ENCODE results near the gene KIF24. TPM values are rescaled to one million over a fixed set of nuclear protein-coding genes. Genes with fewer than 3 reads are reported as not detected.
"Not testable (repeated sequence)": the region's sequence is repeated elsewhere in the genome, so short reads cannot be mapped to it uniquely, and the experiment has no call there.

KIF24 gene
- 1.9 and 3.5 TPM in 2 replicates for total RNA-seq

DNA sequence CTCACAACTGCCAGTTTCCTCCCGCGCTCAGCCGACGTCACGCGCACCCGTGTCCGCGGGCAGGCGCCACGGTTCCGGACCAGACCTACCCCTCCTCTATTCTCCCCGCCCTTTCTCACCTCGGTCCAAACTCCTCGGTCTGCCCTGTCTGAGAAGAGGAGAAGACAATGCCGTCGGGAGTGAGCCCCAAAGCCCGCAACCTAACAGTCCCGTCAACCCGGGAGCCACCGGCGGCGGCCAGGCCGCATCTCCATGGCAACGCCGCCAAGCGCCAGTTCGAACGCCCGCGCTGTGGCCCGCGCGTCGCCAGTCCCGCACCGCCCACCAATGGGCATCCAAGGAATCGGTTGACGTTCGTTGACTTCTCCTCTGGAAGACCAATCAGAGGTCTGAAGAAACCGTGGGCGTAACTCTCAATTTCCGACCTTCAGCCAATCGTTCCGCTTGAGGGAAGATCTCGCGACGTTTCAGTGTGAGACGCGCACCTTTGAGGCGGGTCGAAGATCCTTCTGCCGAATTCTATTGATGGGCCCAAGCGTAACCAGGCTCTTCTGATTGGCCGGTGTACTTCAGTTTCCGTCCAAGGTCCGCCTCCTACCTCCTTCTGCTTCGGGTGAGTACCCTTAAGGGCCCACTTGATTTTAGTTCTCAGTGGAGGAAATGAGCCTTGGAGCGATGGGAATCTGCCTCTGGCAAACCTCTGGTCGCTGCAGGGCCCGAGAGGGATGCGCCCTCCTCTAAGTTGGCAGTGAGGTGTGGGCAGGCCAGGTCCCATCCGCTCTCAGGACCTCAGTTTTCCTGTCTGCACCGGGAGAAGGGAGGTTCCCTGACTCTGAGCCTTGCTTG lies at the start of gene KIF24, which contains the start of gene NUDT2:
KIF24 (minus strand) TSS at position 282 of the 846 bp plus-strand sequence. CDS start 17,922 bp downstream, outside the sequence.
NUDT2 (plus strand) TSS at position 583 of the 846 bp plus-strand sequence. CDS start 9,471 bp downstream, outside the sequence.
- DNase-seq (ENCODE audit: low read depth): peak; percentile 100

GRCh38 chr9:34378376-34379060 lies 49.5 kb upstream of the KIF24 start:
- DNase-seq (ENCODE audit: low read depth): no peak

- DNase-seq (ENCODE audit: low read depth): no peak
Measured at GRCh38 chr9:34377404-34377746, 48.3 kb upstream of the KIF24 start.

GRCh38 chr9:34376596-34377403 lies 47.7 kb upstream of the KIF24 start, which contains the start of gene MYORG:
TSS of gene MYORG (minus strand) at chr9:34376898. CDS start at chr9:34372943, 3,955 bp downstream.
- DNase-seq (ENCODE audit: low read depth): peak; percentile 86

GRCh38 chr9:34375901-34376595 lies 47.0 kb upstream of the KIF24 start:
- peak; percentile 33 for DNase-seq (ENCODE audit: low read depth)

- DNase-seq (ENCODE audit: low read depth): no peak
Measured at GRCh38 chr9:34374905-34375552, 46.0 kb upstream of the KIF24 start.

DNA sequence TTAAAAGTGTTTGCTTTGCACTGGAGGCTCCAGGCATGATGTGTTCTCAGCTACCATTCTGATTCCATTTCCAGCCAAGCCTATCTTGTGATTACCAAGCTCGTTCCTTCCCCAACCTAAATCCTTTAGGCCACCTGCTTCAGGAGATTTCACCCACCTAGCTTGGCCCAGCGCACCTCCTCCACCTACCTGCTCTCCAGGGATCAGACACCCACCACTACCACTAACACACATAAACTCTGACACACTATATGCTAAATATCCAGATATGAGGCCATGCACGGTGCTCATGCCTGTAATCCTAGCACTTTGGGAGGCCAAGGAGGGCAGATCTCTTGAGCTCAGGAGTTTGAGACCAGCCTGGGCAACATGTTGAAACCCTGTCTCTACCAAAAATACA lies 45.3 kb upstream of the KIF24 start:
- no peak for DNase-seq (ENCODE audit: low read depth)

GRCh38 chr9:34373749-34374148 lies 44.7 kb upstream of the KIF24 start:
- DNase-seq (ENCODE audit: low read depth): no peak

DNA sequence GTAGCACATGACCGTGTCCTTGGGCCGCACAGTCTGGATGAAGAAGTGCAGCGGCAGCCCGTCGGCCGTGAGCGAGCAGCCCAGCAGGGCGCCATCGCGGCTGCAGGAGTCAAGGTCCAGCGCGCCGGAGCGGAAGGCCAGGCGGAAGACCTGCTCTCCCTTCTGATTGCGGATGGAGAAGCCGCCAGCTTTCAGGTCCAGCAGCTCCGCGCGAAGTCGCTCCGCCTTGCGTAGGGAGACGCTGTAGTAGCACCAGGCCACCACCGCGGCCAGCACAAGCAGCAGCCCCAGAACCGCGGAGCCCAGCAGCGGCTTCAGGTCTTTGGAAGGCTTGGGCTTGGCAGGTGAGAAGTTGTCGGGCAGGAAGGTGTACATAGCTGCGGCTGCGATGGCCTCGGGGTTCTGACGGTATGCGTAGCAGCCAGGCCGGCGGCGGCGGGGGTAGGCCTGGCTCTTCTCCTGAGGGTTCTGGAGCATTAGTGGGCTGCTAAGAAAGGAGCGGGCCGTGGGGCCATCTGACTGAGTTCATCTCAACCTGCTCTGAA lies 43.5 kb upstream of the KIF24 start:
- no peak for DNase-seq (ENCODE audit: low read depth)

DNA sequence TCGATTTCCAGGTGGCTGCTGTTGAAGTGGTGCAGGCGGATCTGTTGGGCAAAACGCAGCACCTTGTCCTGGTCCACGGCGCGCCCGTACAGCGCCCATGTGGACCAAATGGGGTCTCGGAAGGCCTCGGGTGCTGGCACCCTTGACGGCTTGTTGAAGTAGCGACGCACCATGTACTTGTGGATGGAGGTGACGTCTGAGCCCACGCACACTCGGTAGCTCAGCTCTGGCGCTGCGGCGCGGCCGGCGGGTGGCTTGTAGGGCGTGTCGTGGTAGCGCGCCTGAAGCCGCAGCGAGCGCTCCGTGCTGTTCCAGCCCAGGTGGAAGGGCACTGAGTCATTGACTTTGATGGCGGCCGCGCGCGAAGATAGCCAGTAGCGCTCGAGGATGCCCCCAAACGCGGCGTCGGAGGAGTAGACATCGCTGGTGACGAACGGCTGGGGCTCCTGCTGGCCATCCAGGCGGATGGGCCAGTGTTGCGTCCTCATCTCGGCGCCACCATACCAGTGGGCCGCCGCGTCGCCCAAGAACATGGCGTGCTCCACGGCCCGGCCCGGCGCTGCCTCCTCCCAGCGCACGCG lies 42.9 kb upstream of the KIF24 start:
- DNase-seq (ENCODE audit: low read depth): no peak

GRCh38 chr9:34370970-34371880 lies 42.2 kb upstream of the KIF24 start:
- no peak for DNase-seq (ENCODE audit: low read depth)

GRCh38 chr9:34370335-34370969 lies 41.4 kb upstream of the KIF24 start:
- DNase-seq (ENCODE audit: low read depth): no peak

GRCh38 chr9:34369636-34370035 lies 40.6 kb upstream of the KIF24 start:
- no peak for DNase-seq (ENCODE audit: low read depth)

- not testable (repeated sequence) for DNase-seq (ENCODE audit: low read depth)
Measured at GRCh38 chr9:34368796-34369195, 39.7 kb upstream of the KIF24 start.

DNA sequence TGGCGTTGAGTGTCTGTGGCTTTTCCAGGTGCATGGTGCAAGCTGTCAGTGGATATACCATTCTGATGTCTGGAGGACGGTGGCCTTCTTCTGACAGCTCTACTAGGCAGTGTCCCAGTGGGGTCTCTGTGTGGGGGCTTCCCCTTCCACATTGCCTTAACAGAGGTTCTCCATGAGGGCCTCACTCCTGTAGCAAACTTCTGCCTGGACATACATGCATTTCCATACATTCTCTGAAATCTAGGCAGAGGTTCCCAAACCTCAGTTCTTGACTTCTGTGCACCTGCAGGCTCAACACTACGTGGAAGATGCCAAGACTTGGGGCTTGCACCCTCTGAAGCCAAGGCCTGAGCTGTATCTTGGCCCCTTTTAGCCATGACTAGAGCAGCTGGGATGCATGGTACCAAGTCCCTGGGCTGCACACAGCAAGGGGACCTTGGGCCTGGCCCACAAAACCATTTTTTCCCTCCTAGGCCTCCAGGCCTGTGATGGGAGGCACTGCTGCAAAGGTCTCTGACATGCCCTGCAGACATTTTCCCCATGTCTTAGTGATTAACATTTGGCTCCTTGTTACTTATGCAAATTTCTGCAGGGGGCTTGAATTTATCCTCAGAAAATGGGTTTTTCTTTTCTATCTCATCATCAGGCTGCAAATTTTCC lies 38.8 kb upstream of the KIF24 start:
- not testable (repeated sequence) for DNase-seq (ENCODE audit: low read depth)

GRCh38 chr9:34366365-34366764 lies 37.3 kb upstream of the KIF24 start:
- no peak for DNase-seq (ENCODE audit: low read depth)

DNA sequence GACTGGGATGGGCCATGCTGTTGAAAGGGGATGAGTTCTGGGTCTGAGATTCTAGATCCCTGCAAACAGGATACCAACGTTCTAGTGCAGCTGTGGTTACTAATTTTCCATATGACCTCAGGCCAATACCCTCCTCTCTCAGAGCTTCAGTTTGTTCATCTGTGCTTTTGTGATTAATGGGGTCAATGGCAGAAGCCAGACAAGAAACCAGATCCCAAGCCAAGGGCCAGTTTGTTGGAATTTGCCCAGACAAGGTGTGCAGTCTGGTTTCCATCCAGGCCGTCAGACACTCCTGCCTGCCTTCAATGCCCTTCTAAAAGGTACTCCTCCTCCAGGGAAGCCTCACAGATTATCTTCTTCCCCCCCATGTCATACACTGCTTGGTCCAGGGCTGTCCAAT lies 36.2 kb upstream of the KIF24 start:
- no peak for DNase-seq (ENCODE audit: low read depth)

All from renal cortical epithelial cell (primary cell).